22Rv1 (cell line): Measurements from ENCODE around the gene LDLRAD2.

ENCODE experiments used
- H3K27ac ChIP-seq: fragments of 450-650 bp; 2 replicates; pipeline ENCODE4 v1.5.1; 2017
- CTCF ChIP-seq: fragments of 450-650 bp; IDR thresholded peaks from 2 replicates; pipeline ENCODE4 v1.5.1; 2017; ENCODE audit warnings: mild to moderate bottlenecking
- ZFX ChIP-seq: fragments of 450-650 bp; IDR thresholded peaks from 2 replicates; pipeline ENCODE4 v1.6.1; 2017; ENCODE audit warnings: antibody characterized with exemption, borderline replicate concordance

LDLRAD2 gene

GRCh38 chr1:21842606-21843162, 30.6 kb downstream of the LDLRAD2 start:
- TF ChIP-seq CTCF (no peak), ZFX (no peak)
- H3K27ac ChIP-seq, result no peak overlapping the region

- TF ChIP-seq CTCF (no peak), ZFX (no peak)
Observed at GRCh38 chr1:21843208-21843607, 31.1 kb downstream of the LDLRAD2 start.

GRCh38 chr1:21843996-21844395, 31.9 kb downstream of the LDLRAD2 start:
- TF ChIP-seq ZFX (no peak), CTCF (no peak)

More at GRCh38 chr1:21843208-21843607, 31.1 kb downstream of the LDLRAD2 start:
- no peak overlapping the region for H3K27ac ChIP-seq

GRCh38 chr1:21845646-21846641, 33.9 kb downstream of the LDLRAD2 start:
- no peak for TF ChIP-seq CTCF
- TF ChIP-seq ZFX, result no peak
- H3K27ac ChIP-seq, result no peak overlapping the region

More at GRCh38 chr1:21843996-21844395, 31.9 kb downstream of the LDLRAD2 start:
- H3K27ac ChIP-seq, result no peak overlapping the region

GRCh38 chr1:21847223-21848205, 35.4 kb downstream of the LDLRAD2 start:
- TF ChIP-seq CTCF (no peak), ZFX (no peak)
- no peak overlapping the region for H3K27ac ChIP-seq

- TF ChIP-seq ZFX (no peak), CTCF (no peak)
- H3K27ac ChIP-seq, result no peak overlapping the region
Observed at GRCh38 chr1:21848524-21849174, 36.6 kb downstream of the LDLRAD2 start.
